IMR-90 (cell line): ENCODE measurements around the gene SPEM1. TPM values are rescaled to one million over a fixed set of nuclear protein-coding genes. Genes with fewer than 3 reads are reported as not detected.
"Not testable (repeated sequence)": the region's sequence is repeated elsewhere in the genome, so short reads cannot be mapped to it uniquely, and the experiment has no call there.

Source experiments
- ATAC-seq: fragments of 200-7000 bp; cut with Tn5 transposase; 2 replicates; pipeline ENCODE4 v1.9.1; 2020; ENCODE audit warnings: low read depth, mild to moderate bottlenecking, moderate library complexity
- BruUV-seq: library from RNA; stranded (reverse); fragments of 400-500 nt; replicated peaks from 2 replicates; lab custom pipeline; 2021; lab: Mats Ljungman, UMichigan
- CTCF ChIA-PET: fragments of 300-600 bp; formaldehyde crosslinking; extraction: SDS; loops from one replicate; lab custom pipeline; 2021; ENCODE audit warnings: antibody characterized with exemption; lab: Yijun Ruan, JAX
- POLR2A ChIA-PET: fragments of 300-600 bp; sonication (Branson Sonifier 250); formaldehyde crosslinking; loops from one replicate; lab custom pipeline; 2022; ENCODE audit warnings: antibody characterized with exemption; ENCODE audit not compliant: unreplicated experiment; lab: Charles Lee
- DNase-seq: peaks from one replicate; pipeline ENCODE4 v3.0.0; 2013
- H2AFZ ChIP-seq: replicated peaks from 2 replicates; pipeline ENCODE3; 2013; ENCODE audit warnings: low read length, mild to moderate bottlenecking; ENCODE audit not compliant: poor library complexity
- H2AK5ac ChIP-seq: 2 replicates; pipeline ENCODE4 v1.6.1; 2013; ENCODE audit warnings: low read depth, low read length, inconsistent platforms
- H2AK9ac ChIP-seq: replicated peaks from 2 replicates; pipeline ENCODE3; 2013; ENCODE audit warnings: mild to moderate bottlenecking, low read depth, low read length, moderate library complexity; ENCODE audit not compliant: poor library complexity
- H2BK120ac ChIP-seq: 2 replicates; pipeline ENCODE4 v1.6.1; 2013; ENCODE audit warnings: low read depth, low read length, inconsistent platforms
- H2BK15ac ChIP-seq: 3 replicates; pipeline ENCODE4 v1.6.1; 2013; ENCODE audit warnings: low read depth, low read length, inconsistent platforms
- H2BK20ac ChIP-seq: 2 replicates; pipeline ENCODE4 v1.6.1; 2013; ENCODE audit warnings: low read depth, mild to moderate bottlenecking, inconsistent platforms, low read length, moderate library complexity
- H2BK5ac ChIP-seq: 2 replicates; pipeline ENCODE4 v1.6.1; 2013; ENCODE audit warnings: mild to moderate bottlenecking, low read depth, low read length, inconsistent platforms; ENCODE audit not compliant: poor library complexity, severe bottlenecking
- H3K14ac ChIP-seq: replicated peaks from 2 replicates; pipeline ENCODE4 v1.6.1; 2013; ENCODE audit warnings: low read depth, low read length, inconsistent platforms
- H3K18ac ChIP-seq: 2 replicates; pipeline ENCODE4 v1.6.1; 2013; ENCODE audit warnings: low read depth, low read length, control low read depth
- H3K23ac ChIP-seq: 2 replicates; pipeline ENCODE4 v1.6.1; 2013; ENCODE audit warnings: low read depth, low read length, inconsistent platforms
- H3K27ac ChIP-seq: 2 replicates; pipeline ENCODE4 v1.5.1; 2013; ENCODE audit warnings: mild to moderate bottlenecking, control low read depth, low read length; ENCODE audit not compliant: insufficient read depth
- H3K27me3 ChIP-seq: 2 replicates; pipeline ENCODE4 v1.6.1; 2013; ENCODE audit warnings: low read length; ENCODE audit not compliant: control insufficient read depth, insufficient read depth
- H3K36me3 ChIP-seq: 2 replicates; pipeline ENCODE4 v1.6.1; 2013; ENCODE audit warnings: low read length, mixed read lengths; ENCODE audit not compliant: control insufficient read depth, insufficient read depth
- H3K4ac ChIP-seq: 2 replicates; pipeline ENCODE4 v1.6.1; 2013; ENCODE audit warnings: low read depth, low read length, inconsistent platforms
- H3K4me1 ChIP-seq: 2 replicates; pipeline ENCODE4 v1.6.1; 2013; ENCODE audit warnings: low read length, mixed read lengths; ENCODE audit not compliant: control insufficient read depth, insufficient read depth
- H3K4me2 ChIP-seq: 2 replicates; pipeline ENCODE4 v1.6.1; 2013; ENCODE audit warnings: low read depth, mild to moderate bottlenecking, control low read depth, low read length, moderate library complexity
- H3K4me3 ChIP-seq: 2 replicates; pipeline ENCODE4 v1.5.1; 2013; ENCODE audit warnings: low read depth, mild to moderate bottlenecking, control low read depth, low read length, moderate library complexity; ENCODE audit not compliant: insufficient read depth
- H3K56ac ChIP-seq: 2 replicates; pipeline ENCODE4 v1.6.1; 2013; ENCODE audit warnings: low read length, inconsistent platforms; ENCODE audit not compliant: insufficient read depth; ENCODE audit errors: extremely low read depth
- H3K79me1 ChIP-seq, 2 experiments: 2 replicates each; pipeline ENCODE4 v1.6.1; 2013; ENCODE audit warnings: low read length in 2 of 2, inconsistent platforms in 1 of 2, low read depth in 1 of 2
- H3K9ac ChIP-seq: 2 replicates; pipeline ENCODE4 v1.6.1; 2013; ENCODE audit warnings: low read depth, low read length, control low read depth
- H3K9me1 ChIP-seq: 2 replicates; pipeline ENCODE4 v1.6.1; 2013; ENCODE audit warnings: low read length, inconsistent platforms; ENCODE audit not compliant: insufficient read depth
- H3K9me3 ChIP-seq: 2 replicates; pipeline ENCODE4 v1.6.1; 2013; ENCODE audit warnings: low read length; ENCODE audit not compliant: control insufficient read depth, insufficient read depth
- H4K20me1 ChIP-seq: 2 replicates; pipeline ENCODE4 v1.6.1; 2013; ENCODE audit warnings: low read length, inconsistent platforms; ENCODE audit not compliant: insufficient read depth
- H4K5ac ChIP-seq: 2 replicates; pipeline ENCODE4 v1.6.1; 2013; ENCODE audit warnings: mild to moderate bottlenecking, low read depth, low read length, control low read depth
- H4K8ac ChIP-seq, 2 experiments: 2 replicates each; pipeline ENCODE4 v1.6.1; 2013; ENCODE audit warnings: low read depth in 2 of 2, low read length in 2 of 2, control low read depth in 1 of 2, inconsistent platforms in 1 of 2
- H4K91ac ChIP-seq: 2 replicates; pipeline ENCODE4 v1.6.1; 2013; ENCODE audit warnings: low read depth, low read length, inconsistent platforms; ENCODE audit not compliant: insufficient read depth
- CEBPB ChIP-seq: IDR thresholded peaks from 2 replicates; pipeline ENCODE4 v1.6.1; 2012; ENCODE audit warnings: low read depth, low read length, improper control_type of control experiment
- SMC3 ChIP-seq: fragments of 150-350 bp; IDR thresholded peaks from 2 replicates; pipeline ENCODE4 v1.6.1; 2016; ENCODE audit warnings: low read depth, mild to moderate bottlenecking, antibody characterized with exemption, low read length, moderate library complexity
- USF2 ChIP-seq: fragments of 150-350 bp; IDR thresholded peaks from 2 replicates; pipeline ENCODE4 v1.6.1; 2017; ENCODE audit warnings: mild to moderate bottlenecking, antibody characterized with exemption, low read length, low read depth
- WGBS, 2 experiments: methylation state at CpG; one replicate each; pipeline versions ENCODE4 v1.1.5 to v1.1.7; 2013; ENCODE audit warnings: missing lambda C conversion rate in 2 of 2; ENCODE audit not compliant: insufficient read length in 1 of 2; ENCODE audit errors: extremely low coverage in 2 of 2; 5-methylcytosine and 5-hydroxymethylcytosine counted together
- dilution Hi-C: fragments of 300-500 bp; cut with HindIII; formaldehyde crosslinking; loops from one replicate; pipeline ENCODE4 v1.14.3; 2018; ENCODE audit warnings: low sequenced_read_pairs; ENCODE audit not compliant: unreplicated experiment
- in situ Hi-C: fragments of 300-500 bp; cut with MboI; formaldehyde crosslinking; loops from 3 replicates; pipeline ENCODE4 v1.14.3; 2019; ENCODE audit warnings: low sequenced_read_pairs, inconsistent platforms, mixed read lengths
- intact Hi-C: fragments of 100-400 bp; cut with micrococcal nuclease; formaldehyde crosslinking; loops from 2 replicates; pipeline ENCODE4 v1.10.0; 2022
- polyA plus RNA-seq, 3 experiments: library from polyadenylated mRNA; depleted of rRNA; stranded (reverse); fragments of >200 nt; gene quantifications; 2 replicates each; pipeline ENCODE4 v1.2.3, GENCODE V29; 2012; ENCODE audit warnings: low replicate concordance in 1 of 3
- total RNA-seq: library from RNA; depleted of rRNA; stranded (reverse); fragments of >200 nt; gene quantifications from 2 replicates; pipeline ENCODE4 v1.2.3, GENCODE V29; 2012

The SPEM1 gene
- total and polyA plus RNA-seq, 2 of the 4 experiments (the other 2 are of a cell fraction): not detected

- no TSS peak for BruUV-seq
Measured at GRCh38 chr17:7468804-7469389, 48.8 kb downstream of the SPEM1 start.

DNA sequence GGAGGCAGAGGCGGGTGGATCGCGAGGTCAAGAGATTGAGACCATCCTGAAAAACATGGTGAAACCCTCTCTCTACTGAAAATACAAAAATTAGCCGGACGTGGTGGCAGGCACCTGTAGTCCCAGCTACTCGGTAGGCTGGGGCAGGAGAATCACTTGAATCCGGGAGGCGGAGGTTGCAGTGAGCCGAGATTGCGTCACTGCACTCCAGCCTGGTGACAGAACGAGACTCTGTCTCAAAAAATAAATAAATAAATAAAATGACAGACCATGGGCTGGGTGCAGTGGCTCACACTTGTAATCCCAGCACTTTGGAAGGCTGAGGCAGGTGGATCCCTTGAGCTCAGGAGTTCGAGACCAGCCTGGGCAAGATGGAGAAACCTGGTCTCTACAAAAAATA lies 49.7 kb downstream of the SPEM1 start:
- H3K18ac ChIP-seq, in situ Hi-C loops, H3K14ac ChIP-seq, intact Hi-C loops, H3K27ac ChIP-seq, H3K27me3 ChIP-seq, dilution Hi-C loops, H3K4me2 ChIP-seq, DNase-seq, H2AK5ac ChIP-seq, H2AK9ac ChIP-seq, H3K23ac ChIP-seq, H4K8ac ChIP-seq, POLR2A ChIA-PET, H2BK20ac ChIP-seq, H3K4ac ChIP-seq, H2BK120ac ChIP-seq, H2BK15ac ChIP-seq, BruUV-seq, H4K91ac ChIP-seq, H3K4me3 ChIP-seq, H4K5ac ChIP-seq, H2BK5ac ChIP-seq, H3K56ac ChIP-seq, ATAC-seq, H2AFZ ChIP-seq, H3K9me3 ChIP-seq, H3K9ac ChIP-seq: not testable (repeated sequence)
- H4K20me1 ChIP-seq: peaks cover 85% of the 10 kb centered on the region
- peaks cover 21% of the 10 kb centered on the region for H3K36me3 ChIP-seq
- CTCF ChIA-PET: interaction anchor here (0.7 kb wide), 1 partner anchor 154 kb away, joined by 3 read pairs; no protein-coding TSS in a partner anchor
- H3K79me1 ChIP-seq: peaks cover 9 to 83% of the 10 kb centered on the region in 2 experiments
- no CpG with 5 or more reads among the region's 12 CpGs for WGBS, 2 experiments
- H3K9me1 ChIP-seq: peaks cover 33% of the 10 kb centered on the region
- H3K4me1 ChIP-seq: peaks cover 12% of the 10 kb centered on the region; the same call in 1 of the 2 replicates

More at GRCh38 chr17:7468804-7469389, 48.8 kb downstream of the SPEM1 start:
- Histone ChIP-seq H3K9me1 (peaks cover 27% of the 10 kb centered on the region), H3K56ac (no peak overlapping the region), H2BK5ac (no peak overlapping the region), H2AFZ (no peak overlapping the region), H4K5ac (no peak overlapping the region), H2AK5ac (no peak overlapping the region), H4K20me1 (peaks cover 76% of the 10 kb centered on the region), H4K8ac (no peak overlapping the region), H2BK120ac (no peak overlapping the region), H3K4me2 (no peak overlapping the region), H3K9ac (no peak overlapping the region), H2BK20ac (no peak overlapping the region), H3K4ac (no peak overlapping the region), H3K79me1 (peaks cover 9 to 79% of the 10 kb centered on the region in 2 experiments), H3K18ac (no peak overlapping the region), H3K27me3 (no peaks in the 10 kb centered on the region), H2AK9ac (peak overlapping the region; percentile 52), H3K9me3 (no peaks in the 10 kb centered on the region), H4K91ac (no peak overlapping the region), H2BK15ac (no peak overlapping the region), H3K23ac (0 out of 2 replicates have a peak overlapping the region, but pooled peaks have one; percentile 15), H3K36me3 (peaks cover 23% of the 10 kb centered on the region), H3K4me1 (peaks cover 12% of the 10 kb centered on the region; the same call in 1 of the 2 replicates), H3K27ac (no peak overlapping the region), H3K14ac (no peak overlapping the region), H3K4me3 (no peak overlapping the region)
- dilution Hi-C loops: no loop called here
- intact Hi-C loops: no loop called here
- WGBS, 2 experiments: 33% methylated on average over 4 of the region's 12 CpGs; no CpG with 5 or more reads in 1 of the 2 experiments
- POLR2A ChIA-PET: interaction anchor here (0.5 kb wide), 1 partner anchor 28 kb away, joined by 8 read pairs; no protein-coding TSS in a partner anchor
- ATAC-seq (peak; percentile 40), DNase-seq (no peak)
- TF ChIP-seq USF2 (no peak), SMC3 (no peak), CEBPB (peak; percentile 38)
- in situ Hi-C loops: no loop called here
- CTCF ChIA-PET: no interaction called here
